HG03571 (cell line): ENCODE data around the gene PIK3R3.

Experiments used
- ATAC-seq: cut with Tn5 transposase; IDR thresholded peaks from one replicate; pipeline ENCODE4 v1.9.1; 2021; ENCODE audit not compliant: unreplicated experiment

The PIK3R3 gene

GRCh38 chr1:46158312-46159281 is 26.2 kb upstream of the PIK3R3 start:
- ATAC-seq, result peak; percentile 86

DNA sequence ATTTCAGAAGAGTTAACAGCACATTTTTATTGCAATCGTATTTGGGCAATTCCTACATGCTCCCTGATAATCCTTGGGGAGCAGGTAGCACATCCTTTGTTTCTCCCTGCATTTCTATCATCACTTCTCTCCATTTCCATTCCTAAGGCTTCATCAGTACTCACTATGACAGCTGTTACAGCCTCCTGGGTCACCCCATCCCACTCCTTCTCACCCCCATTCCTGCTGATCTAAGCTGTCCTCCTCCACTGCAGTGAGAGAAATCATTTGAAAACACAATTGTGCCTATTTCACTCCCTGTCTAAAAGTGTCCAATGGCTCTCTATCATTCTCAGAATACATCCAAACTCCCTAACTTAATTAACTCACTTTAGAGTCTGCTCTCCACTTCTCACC is 25.5 kb upstream of the PIK3R3 start:
- no peak for ATAC-seq

DNA sequence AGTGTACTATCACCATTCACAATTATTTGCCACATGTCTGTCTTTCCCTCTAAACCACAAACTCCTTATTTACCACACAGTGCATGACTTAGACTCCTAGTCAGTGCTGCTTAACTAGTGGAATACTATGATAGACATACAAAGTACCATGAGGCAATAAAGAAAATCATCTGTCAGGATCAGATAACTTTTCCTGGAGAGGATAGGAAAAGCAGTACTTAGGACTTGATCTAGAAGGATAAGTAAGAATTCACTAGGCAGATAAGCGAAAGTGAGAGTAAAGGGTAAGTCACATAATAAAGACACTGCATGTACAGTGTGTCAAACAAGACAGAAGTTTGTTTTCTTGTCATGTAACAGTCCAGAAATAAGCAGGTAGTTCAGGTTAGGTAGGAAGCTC is 21.3 kb upstream of the PIK3R3 start:
- ATAC-seq, result no peak

GRCh38 chr1:46153228-46153627 is 20.8 kb upstream of the PIK3R3 start:
- ATAC-seq, result no peak

DNA sequence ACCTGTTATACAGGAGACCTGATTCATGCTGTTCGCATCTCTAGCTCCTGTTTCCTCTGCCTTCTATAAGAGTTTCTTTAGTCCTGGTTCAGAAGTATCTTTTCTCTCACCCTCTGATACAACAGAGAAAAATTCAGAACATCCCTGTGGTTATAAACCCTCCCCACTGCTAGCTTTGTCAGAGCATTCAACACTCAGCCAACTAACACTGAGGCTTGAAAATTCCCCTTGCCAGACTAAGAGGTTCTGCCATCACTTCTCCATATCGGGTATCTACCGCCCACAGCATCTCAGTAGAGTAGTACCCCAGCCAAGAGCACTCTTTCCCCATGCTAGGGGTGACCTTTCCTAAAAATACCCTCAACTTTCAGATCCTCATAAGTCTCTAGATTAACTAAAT is 19.6 kb upstream of the PIK3R3 start:
- ATAC-seq, result no peak

- ATAC-seq, result no peak
Measured at GRCh38 chr1:46150085-46150484, 17.7 kb upstream of the PIK3R3 start.

GRCh38 chr1:46148318-46148717 is 15.9 kb upstream of the PIK3R3 start:
- no peak for ATAC-seq

GRCh38 chr1:46137916-46138315 is 5.5 kb upstream of the PIK3R3 start:
- ATAC-seq, result no peak

DNA sequence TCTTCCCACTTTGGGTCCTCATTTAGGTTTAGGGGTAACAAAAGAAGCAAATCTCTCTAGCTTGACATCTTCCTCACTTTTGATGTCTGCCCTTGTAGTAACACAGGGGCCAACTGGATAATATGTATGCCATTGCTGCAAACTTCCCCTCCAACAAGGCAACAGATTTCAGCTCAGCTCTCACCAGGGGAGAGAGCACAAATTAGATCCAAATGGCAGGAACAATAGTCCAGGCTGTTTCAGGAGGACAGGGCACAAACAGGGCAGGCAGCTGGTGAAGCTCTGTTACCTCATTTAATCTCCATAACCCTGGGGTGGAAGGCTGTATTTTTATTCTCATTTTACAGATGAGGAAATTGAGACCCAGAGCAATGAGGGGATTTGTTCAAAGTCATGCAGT is 4.3 kb upstream of the PIK3R3 start:
- no peak for ATAC-seq

DNA sequence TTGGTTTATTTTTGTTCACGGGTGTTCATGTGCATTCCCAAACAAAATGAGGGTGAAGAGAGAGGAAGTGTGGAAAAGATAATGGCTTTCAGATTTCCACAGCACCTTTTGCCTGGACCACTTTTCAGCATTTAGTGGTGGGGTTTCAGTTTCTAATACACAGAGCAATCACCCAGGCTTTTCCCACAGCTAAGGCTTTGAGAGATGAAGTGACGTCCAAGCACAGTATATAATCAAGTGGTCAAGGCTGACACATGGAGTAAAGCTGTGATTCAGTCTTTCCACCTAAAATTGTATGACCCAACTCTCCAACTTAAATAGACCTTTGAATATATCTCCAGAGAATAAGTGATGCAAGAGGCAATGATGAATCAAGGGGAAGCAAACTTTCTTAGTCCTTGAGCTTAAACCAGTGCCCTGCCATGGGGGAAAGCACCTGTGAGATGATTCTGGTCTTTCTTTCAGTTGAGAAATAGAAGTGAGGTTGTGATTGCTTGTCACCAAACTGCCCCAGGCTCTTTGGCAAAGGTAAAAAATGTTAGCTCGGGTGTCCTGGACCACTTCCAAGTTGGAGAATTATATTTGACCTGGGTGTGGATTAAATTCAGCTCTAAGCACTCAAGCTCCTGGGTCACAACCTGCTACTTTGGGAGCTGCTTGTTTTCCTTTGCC is 2.4 kb upstream of the PIK3R3 start:
- no peak for ATAC-seq

GRCh38 chr1:46133781-46134350 is 1.4 kb upstream of the PIK3R3 start:
- ATAC-seq, result no peak

GRCh38 chr1:46133181-46133658 is 791 bp upstream of the PIK3R3 start:
- peak; percentile 55 for ATAC-seq

DNA sequence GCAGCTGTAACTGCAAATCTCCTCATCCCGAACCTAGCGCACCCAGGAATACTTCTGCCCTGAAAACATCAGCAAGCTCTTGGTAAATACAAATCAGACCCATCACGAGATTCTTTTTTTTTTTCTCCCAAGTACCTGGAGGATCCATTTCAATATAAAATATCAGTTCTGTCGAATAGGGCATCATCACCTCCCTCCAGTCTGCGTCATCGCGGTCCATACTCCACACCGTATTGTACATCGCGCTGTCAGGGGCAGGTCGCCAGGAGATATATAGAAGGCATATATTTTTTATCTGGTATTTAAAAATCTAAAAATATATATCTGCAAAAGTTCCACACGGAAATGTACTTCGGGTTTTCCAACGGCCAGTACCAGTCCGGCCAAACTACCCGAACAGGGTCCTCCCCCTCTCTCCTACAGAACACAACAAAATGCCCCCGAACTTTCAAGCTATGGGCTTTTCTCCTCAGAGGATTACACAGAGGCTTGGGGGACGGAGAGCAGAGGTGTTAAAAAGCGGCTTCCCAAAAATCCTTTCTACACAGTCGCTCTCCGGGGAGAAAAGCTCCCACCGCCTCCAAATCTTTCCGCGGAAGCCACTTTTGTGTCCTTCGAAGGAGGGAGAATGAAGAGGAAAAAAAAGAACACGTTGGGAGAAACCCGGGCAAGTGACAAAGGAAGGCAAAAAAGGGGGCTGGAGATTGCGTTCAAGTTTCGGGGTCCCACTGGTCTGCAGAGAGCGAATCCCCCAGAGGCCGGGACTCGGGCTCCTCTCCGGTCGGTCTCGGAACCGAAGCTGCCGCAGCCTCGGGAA is 509 bp downstream of the PIK3R3 start:
- no peak for ATAC-seq

GRCh38 chr1:46131093-46131492 is 1.3 kb downstream of the PIK3R3 start:
- no peak for ATAC-seq

DNA sequence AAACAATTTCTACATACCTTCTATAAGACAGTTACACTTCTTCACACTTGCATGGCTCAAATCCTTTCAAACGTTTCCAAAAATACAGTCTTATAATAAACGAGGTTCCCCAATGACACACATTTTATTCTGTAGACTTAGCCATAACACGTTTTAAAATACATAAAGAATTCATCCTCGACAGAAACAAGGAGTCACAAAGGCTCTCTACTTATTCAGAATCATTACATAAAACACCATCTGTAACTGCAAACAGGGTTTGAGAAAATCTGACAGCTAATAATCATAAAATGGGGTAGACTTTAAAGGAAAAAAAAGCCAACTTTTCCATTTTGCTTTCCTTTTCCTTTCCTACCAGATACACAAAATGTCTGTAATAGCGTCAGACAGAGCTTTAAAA is 1.8 kb downstream of the PIK3R3 start:
- ATAC-seq, result no peak

- no peak for ATAC-seq
Measured at GRCh38 chr1:46130121-46130520, 2.3 kb downstream of the PIK3R3 start.

DNA sequence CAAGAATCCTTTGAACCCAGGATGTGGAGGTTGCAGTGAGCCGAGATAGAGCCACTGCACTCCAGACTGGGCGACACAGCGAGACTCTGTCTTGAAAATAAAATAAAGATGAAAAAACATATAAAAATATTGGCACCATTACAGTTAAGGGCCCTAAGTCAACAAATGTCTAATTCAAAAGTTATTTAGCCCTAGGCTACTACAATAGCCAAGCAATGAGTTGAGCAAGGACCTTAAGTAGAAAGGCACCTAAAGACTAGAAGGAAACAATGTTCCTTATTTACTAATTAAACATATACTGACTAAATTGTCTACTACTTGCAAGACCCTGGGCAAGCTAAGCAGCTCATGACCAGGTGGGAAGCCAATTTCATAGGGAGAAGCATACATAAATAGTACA is 4.1 kb downstream of the PIK3R3 start:
- no peak for ATAC-seq

- ATAC-seq, result no peak
Measured at GRCh38 chr1:46118856-46119255, 13.6 kb downstream of the PIK3R3 start.

DNA sequence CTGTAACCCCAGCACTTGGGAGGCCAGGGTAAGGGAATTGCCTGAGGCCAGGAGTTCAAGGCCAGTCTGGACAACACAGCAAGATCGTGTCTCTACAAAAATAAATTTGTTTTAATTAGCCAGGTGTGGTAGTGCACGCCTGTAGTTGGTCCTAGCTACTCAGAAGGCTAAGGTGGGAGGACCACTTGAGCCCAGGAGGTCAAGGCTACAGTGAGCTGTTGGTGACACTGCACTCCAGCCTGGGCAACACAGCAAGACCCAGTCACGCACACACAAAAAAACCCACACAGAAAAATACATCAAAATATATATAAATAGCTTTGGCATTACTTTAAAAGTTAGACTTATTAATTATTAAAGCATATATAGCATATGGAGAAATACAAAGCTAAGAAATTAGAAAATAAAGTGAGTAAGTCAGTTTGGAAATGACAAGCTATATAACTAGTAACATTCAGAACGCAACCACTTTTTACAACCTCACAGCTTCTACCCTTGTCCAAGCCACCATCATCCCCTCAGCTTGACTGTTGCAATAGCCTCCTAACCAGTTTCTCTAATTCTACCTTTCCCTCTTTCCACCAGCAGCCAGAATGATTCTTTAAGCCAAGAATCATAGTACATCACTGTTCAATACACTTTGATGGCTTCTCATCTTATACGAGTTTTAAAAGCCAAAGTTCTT is 14.5 kb downstream of the PIK3R3 start:
- no peak for ATAC-seq

DNA sequence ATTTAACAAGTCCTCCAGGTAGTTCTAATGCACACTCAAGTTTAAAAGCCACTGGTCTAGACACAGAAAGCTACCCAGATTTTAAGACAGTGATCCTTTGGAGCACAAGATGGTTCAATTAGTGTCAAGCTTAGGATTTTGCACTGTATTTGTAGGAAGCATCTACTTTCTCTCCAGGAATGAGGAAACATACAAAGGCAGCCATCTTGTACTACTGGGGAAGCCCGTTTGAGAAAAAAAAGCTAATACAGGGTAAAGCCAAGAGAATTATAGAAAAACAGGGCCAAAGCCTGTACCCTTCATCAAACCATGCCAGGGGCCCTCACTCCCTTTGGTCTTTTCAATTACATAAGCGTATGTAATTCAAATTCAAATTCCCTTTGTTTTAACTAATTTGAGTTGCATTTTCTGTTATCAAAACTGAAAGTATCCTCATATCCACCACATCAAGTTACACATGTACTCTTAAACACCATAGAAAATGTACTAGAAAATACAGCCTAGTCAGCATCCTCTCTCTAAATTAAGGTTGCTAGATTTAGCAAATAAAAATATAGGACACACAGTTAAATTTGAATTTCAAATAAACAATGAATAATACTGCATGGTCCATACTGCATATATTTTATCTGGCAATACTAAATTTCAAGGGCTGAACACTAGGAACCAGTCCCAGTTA is 17.4 kb downstream of the PIK3R3 start:
- ATAC-seq, result no peak
